HepG2 (cell line): Measurements from ENCODE around the gene SLC29A2. TPM values are rescaled to one million over a fixed set of nuclear protein-coding genes. Genes with fewer than 3 reads are reported as not detected.

Experiments
- E2F2 ChIP-seq: sonication (generic); formaldehyde crosslinking; IDR thresholded peaks from 2 replicates; pipeline ENCODE4 v1.4.0; 2020; ENCODE audit warnings: missing genetic modification reagents, borderline replicate concordance
- EP300 ChIP-seq, 3 experiments: sonication (generic) in 1 of 3; formaldehyde crosslinking in 1 of 3; IDR thresholded peaks; 2 replicates each; pipeline versions ENCODE4 v1.5.1 to v1.6.1; 2011 to 2020; ENCODE audit warnings: low read depth in 2 of 3, low read length in 2 of 3, borderline replicate concordance in 1 of 3, improper control_type of control experiment in 1 of 3, mild to moderate bottlenecking in 1 of 3, missing genetic modification reagents in 1 of 3, moderate library complexity in 1 of 3
- ETV6 ChIP-seq: sonication (generic); formaldehyde crosslinking; conservative IDR thresholded peaks from 2 replicates; pipeline ENCODE4 v1.4.0; 2020; ENCODE audit warnings: missing genetic modification reagents
- GMEB2 ChIP-seq: IDR thresholded peaks from 2 replicates; pipeline ENCODE4 v1.6.1; 2016; ENCODE audit warnings: missing biosample characterization, missing genetic modification reagents, low read depth
- HMGA1 ChIP-seq: sonication (generic); formaldehyde crosslinking; conservative IDR thresholded peaks from 2 replicates; pipeline ENCODE4 v1.4.0; 2020; ENCODE audit warnings: missing genetic modification reagents
- HNRNPL ChIP-seq: fragments of 200-400 bp; formaldehyde crosslinking; IDR thresholded peaks from 2 replicates; pipeline ENCODE4 v1.6.1; 2017; ENCODE audit warnings: mild to moderate bottlenecking, low read depth, low read length
- ISL2 ChIP-seq: sonication (generic); formaldehyde crosslinking; IDR thresholded peaks from 2 replicates; pipeline ENCODE4 v1.5.0; 2020; ENCODE audit warnings: missing genetic modification reagents
- JUND ChIP-seq: sonication (generic); formaldehyde crosslinking; IDR thresholded peaks from 2 replicates; pipeline ENCODE4 v1.8.0; 2022; ENCODE audit warnings: mild to moderate bottlenecking, missing genetic modification reagents
- KAT8 ChIP-seq: IDR thresholded peaks from 2 replicates; pipeline ENCODE4 v1.6.1; 2016; ENCODE audit warnings: missing genetic modification reagents, missing compliant biosample characterization
- NR2F2 ChIP-seq: IDR thresholded peaks from 2 replicates; pipeline ENCODE4 v1.6.1; 2012; ENCODE audit warnings: low read depth, inconsistent platforms, borderline replicate concordance
- PRPF4 ChIP-seq: fragments of 200-400 bp; formaldehyde crosslinking; IDR thresholded peaks from 2 replicates; pipeline ENCODE4 v1.6.1; 2016; ENCODE audit warnings: low read length, low read depth; ENCODE audit not compliant: poor library complexity, severe bottlenecking
- RARA ChIP-seq: IDR thresholded peaks from 2 replicates; pipeline ENCODE4 v1.6.1; 2016; ENCODE audit warnings: missing genetic modification reagents, missing compliant biosample characterization
- RNF2 ChIP-seq: fragments of 450-650 bp; conservative IDR thresholded peaks from 2 replicates; pipeline ENCODE4 v1.6.1; 2016; ENCODE audit warnings: low read depth
- SMAD3 ChIP-seq: sonication (generic); formaldehyde crosslinking; IDR thresholded peaks from 2 replicates; pipeline ENCODE4 v1.4.0; 2020; ENCODE audit warnings: missing genetic modification reagents
- SNAI1 ChIP-seq: sonication (generic); formaldehyde crosslinking; IDR thresholded peaks from 2 replicates; pipeline ENCODE4 v1.5.0; 2020; ENCODE audit warnings: mild to moderate bottlenecking, missing genetic modification reagents, borderline replicate concordance
- TAF1 ChIP-seq: sonication (generic); formaldehyde crosslinking; IDR thresholded peaks from 2 replicates; pipeline ENCODE4 v1.4.0; 2020; ENCODE audit warnings: missing genetic modification reagents
- TBP ChIP-seq: sonication (generic); formaldehyde crosslinking; IDR thresholded peaks from 2 replicates; pipeline ENCODE4 v1.5.0; 2020; ENCODE audit warnings: missing genetic modification reagents
- WIZ ChIP-seq: sonication (generic); formaldehyde crosslinking; IDR thresholded peaks from 2 replicates; pipeline ENCODE4 v1.5.1; 2020; ENCODE audit warnings: mild to moderate bottlenecking, missing genetic modification reagents
- ZNF280B ChIP-seq: sonication (generic); formaldehyde crosslinking; IDR thresholded peaks from 2 replicates; pipeline ENCODE4 v1.5.0; 2020; ENCODE audit warnings: missing genetic modification reagents, mild to moderate bottlenecking, borderline replicate concordance
- ZNF337 ChIP-seq: sonication (generic); formaldehyde crosslinking; IDR thresholded peaks from 2 replicates; pipeline ENCODE4 v1.5.1; 2020; ENCODE audit warnings: missing genetic modification reagents, low read depth, mild to moderate bottlenecking, borderline replicate concordance
- ZNF343 ChIP-seq: sonication (generic); formaldehyde crosslinking; IDR thresholded peaks from 2 replicates; pipeline ENCODE4 v1.4.0; 2020; ENCODE audit warnings: mild to moderate bottlenecking, missing genetic modification reagents
- ZNF441 ChIP-seq: sonication (generic); formaldehyde crosslinking; IDR thresholded peaks from 2 replicates; pipeline ENCODE4 v1.7.0; 2021; ENCODE audit warnings: missing genetic modification reagents, borderline replicate concordance
- ZNF550 ChIP-seq: sonication (generic); formaldehyde crosslinking; IDR thresholded peaks from 2 replicates; pipeline ENCODE4 v1.4.0; 2020; ENCODE audit warnings: mild to moderate bottlenecking, missing genetic modification reagents, borderline replicate concordance
- polyA plus RNA-seq, 8 experiments: library from polyadenylated mRNA; depleted of rRNA in 3 of 8; stranded (reverse) in 7 of 8; unstranded in 1 of 8; fragments of >200 nt; fragmentation: Illumina TruSeq in 4 of 8; extraction: Trizol in 4 of 8; gene quantifications; 2 replicates each; pipeline versions ENCODE4 v1.2.1 to v1.2.3, GENCODE V29; 2011 to 2016; ENCODE audit warnings: low read depth in 4 of 8, missing spikeins in 1 of 8, mixed read lengths in 1 of 8; ENCODE audit not compliant: insufficient read depth in 1 of 8
- total RNA-seq, 5 experiments: library from RNA; depleted of rRNA; stranded (reverse); fragments of >200 nt; fragmentation: Illumina TruSeq; extraction: Trizol; gene quantifications; 2 replicates each; pipeline ENCODE4 v1.2.3, GENCODE V29; 2016; ENCODE audit warnings: low read depth in 1 of 5
- TF ChIP-seq, protein P1 (sequence below): sonication (generic); formaldehyde crosslinking; IDR thresholded peaks from 2 replicates; pipeline ENCODE4 v1.5.0; 2020; ENCODE audit warnings: mild to moderate bottlenecking, missing genetic modification reagents, moderate library complexity

Gene SLC29A2
- total and polyA plus RNA-seq, 2 of the 13 experiments (the other 11 are each of a cell fraction or from before 2014, with no cell fraction given), result 0.63 to 0.66 TPM

DNA sequence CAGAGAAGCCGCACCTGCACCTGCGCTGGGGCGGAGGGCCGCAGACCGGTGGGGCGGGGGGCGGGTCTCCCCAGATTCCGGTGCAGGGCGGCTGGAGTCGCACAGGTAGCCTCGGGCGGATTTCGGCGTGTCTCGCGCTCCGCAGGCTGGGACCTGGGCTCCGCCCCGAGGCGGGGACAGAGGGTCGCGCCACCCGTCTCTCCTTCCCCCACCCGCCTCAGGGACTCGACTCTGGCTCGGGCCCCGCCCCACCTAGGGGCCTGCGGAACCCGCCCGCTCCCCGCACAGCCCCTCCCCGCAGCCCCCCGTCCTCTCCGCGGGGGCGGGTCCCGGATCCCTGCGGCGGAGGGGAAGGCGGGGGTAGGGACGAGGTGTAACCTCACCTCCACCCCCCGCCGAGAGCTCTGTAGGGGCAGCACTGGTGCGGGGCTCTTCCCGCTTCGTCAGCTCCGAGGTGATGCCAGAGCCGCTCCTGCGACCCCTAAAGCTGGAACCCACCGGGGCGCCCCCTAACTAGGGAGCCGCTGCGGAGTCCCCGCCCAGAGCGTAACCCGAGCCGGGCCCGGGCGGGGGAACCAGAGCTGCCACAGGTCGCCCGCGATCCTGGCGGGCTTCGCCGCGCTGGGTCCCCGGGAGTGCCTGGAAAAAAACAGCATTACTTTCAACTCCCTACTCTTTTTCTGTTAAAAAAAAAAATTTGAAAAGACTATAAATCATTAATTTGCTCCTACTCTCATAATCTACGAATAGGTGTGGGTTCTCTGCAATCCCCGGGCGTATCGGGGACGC, at the start of gene SLC29A2 (continued):
- TF ChIP-seq ZNF337 (CRISPR knock-in tag) (no peak), EP300 (IDR thresholded peaks at IDR 0.05; ENCODE audit: low read depth in 2 of 2, low read length in 2 of 2) (no peak), EP300 (CRISPR knock-in tag; IDR thresholded peaks at IDR 0.05; ENCODE audit: borderline replicate concordance) (no peak), ZNF343 (CRISPR knock-in tag) (no peak), KAT8 (CRISPR knock-in tag) (peak; percentile 44; the same call in 1 of the 2 replicates), ETV6 (no peak), ZNF441 (CRISPR knock-in tag) (peak; percentile 100), ISL2 (CRISPR knock-in tag) (peak; percentile 25; the same call in 1 of the 2 replicates), PRPF4 (no peak), WIZ (no peak), HNRNPL (no peak), TAF1 (CRISPR knock-in tag) (peak; percentile 36; the same call in 1 of the 2 replicates), E2F2 (CRISPR knock-in tag) (no peak), SNAI1 (CRISPR knock-in tag) (no peak), RNF2 (no peak), ZNF550 (no peak), ZNF280B (no peak), RARA (CRISPR knock-in tag) (no peak), JUND (CRISPR knock-in tag) (no peak), HMGA1 (no peak), SMAD3 (CRISPR knock-in tag) (no peak), NR2F2 (no peak), TBP (no peak), GMEB2 (no peak)
- TF ChIP-seq, protein P1, sequence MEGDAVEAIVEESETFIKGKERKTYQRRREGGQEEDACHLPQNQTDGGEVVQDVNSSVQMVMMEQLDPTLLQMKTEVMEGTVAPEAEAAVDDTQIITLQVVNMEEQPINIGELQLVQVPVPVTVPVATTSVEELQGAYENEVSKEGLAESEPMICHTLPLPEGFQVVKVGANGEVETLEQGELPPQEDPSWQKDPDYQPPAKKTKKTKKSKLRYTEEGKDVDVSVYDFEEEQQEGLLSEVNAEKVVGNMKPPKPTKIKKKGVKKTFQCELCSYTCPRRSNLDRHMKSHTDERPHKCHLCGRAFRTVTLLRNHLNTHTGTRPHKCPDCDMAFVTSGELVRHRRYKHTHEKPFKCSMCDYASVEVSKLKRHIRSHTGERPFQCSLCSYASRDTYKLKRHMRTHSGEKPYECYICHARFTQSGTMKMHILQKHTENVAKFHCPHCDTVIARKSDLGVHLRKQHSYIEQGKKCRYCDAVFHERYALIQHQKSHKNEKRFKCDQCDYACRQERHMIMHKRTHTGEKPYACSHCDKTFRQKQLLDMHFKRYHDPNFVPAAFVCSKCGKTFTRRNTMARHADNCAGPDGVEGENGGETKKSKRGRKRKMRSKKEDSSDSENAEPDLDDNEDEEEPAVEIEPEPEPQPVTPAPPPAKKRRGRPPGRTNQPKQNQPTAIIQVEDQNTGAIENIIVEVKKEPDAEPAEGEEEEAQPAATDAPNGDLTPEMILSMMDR, result peak; percentile 27; the same call in 1 of the 2 replicates
